Ovary (tissue), 9 donors: ENCODE measurements around the gene ECHDC1. TPM values are rescaled to one million over a fixed set of nuclear protein-coding genes. Genes with fewer than 3 reads are reported as not detected.
"Not testable (repeated sequence)": the region's sequence is repeated elsewhere in the genome, so short reads cannot be mapped to it uniquely, and the experiment has no call there.

Source experiments
- DNase-seq, 5 donors: peaks; one replicate each; pipeline ENCODE4 v3.0.0-alpha.2; 2019 to 2020
- H3K27ac ChIP-seq, 2 donors: fragments of 200-600 bp; one replicate each; pipeline versions ENCODE4 v1.5.1 to v1.8.0; 2019 to 2022
- H3K27me3 ChIP-seq: fragments of 200-600 bp; one replicate; pipeline ENCODE4 v1.8.0; 2022
- H3K36me3 ChIP-seq: fragments of 200-600 bp; sonication (generic); one replicate; pipeline ENCODE4 v1.5.1; 2019
- H3K4me1 ChIP-seq: one replicate; pipeline ENCODE4 v1.8.1; 2013; ENCODE audit warnings: mild to moderate bottlenecking, moderate library complexity; ENCODE audit not compliant: insufficient read depth
- H3K4me3 ChIP-seq: fragments of 200-600 bp; sonication (generic); one replicate; pipeline ENCODE4 v1.5.1; 2017
- H3K9me3 ChIP-seq, 2 donors: fragments of 200-600 bp in 1 of 2; sonication (generic) in 1 of 2; one replicate each; pipeline versions ENCODE4 v1.5.1 to v1.8.1; 2013 to 2019; ENCODE audit warnings: mild to moderate bottlenecking in 1 of 2, moderate library complexity in 1 of 2
- EP300 ChIP-seq: sonication (generic); formaldehyde crosslinking; IDR thresholded peaks from one replicate; pipeline ENCODE4 v1.6.1; 2017; ENCODE audit warnings: antibody characterized with exemption
- POLR2A ChIP-seq: fragments of 450-650 bp; IDR thresholded peaks from one replicate; pipeline ENCODE4 v1.6.1; 2017; ENCODE audit warnings: antibody characterized with exemption, mild to moderate bottlenecking, moderate library complexity
- WGBS, 3 donors: extraction: QIAGEN DNeasy Blood & Tissue Kit in 1 of 3; methylation state at CpG; one replicate each; pipeline versions ENCODE4 v1.1.5 to v1.1.7; 2013 to 2017; 5-methylcytosine and 5-hydroxymethylcytosine counted together
- intact Hi-C, 4 donors: fragments of 100-400 bp; cut with DNase I; formaldehyde crosslinking; loops; one replicate each; pipeline versions ENCODE4 v1.11.0 to v1.15.1; 2022 to 2023
- polyA plus RNA-seq, 2 donors: library from polyadenylated mRNA; stranded (reverse); fragments of 200-250 nt in 1 of 2; fragments of 350-450 nt in 1 of 2; fragmentation: Illumina TruSeq in 1 of 2; extraction: RNeasy Lipid Tissue Mini Kit (QIAGEN cat#74804) in 1 of 2; gene quantifications; one replicate each; pipeline ENCODE4 v1.2.3, GENCODE V29; 2013 to 2014
- total RNA-seq, 7 donors: library from RNA; depleted of rRNA in 2 of 7; stranded (reverse); fragments of >200 nt in 2 of 7; fragmentation: NEBNext Ultra II Directional in 3 of 7; extraction: Animal tissue kit (Norgen Biotek cat#: 25700) in 3 of 7; gene quantifications; one replicate each; pipeline versions ENCODE4 v1.1.0 to v1.2.4, GENCODE V29; 2016 to 2023
- TF ChIP-seq, protein P1 (sequence below), 3 donors: fragments of 450-650 bp in 2 of 3; fragments of 200-600 bp in 1 of 3; IDR thresholded peaks; one replicate each; pipeline versions ENCODE4 v1.5.1 to v1.8.0; 2016 to 2022; ENCODE audit warnings: antibody characterized with exemption in 3 of 3, mild to moderate bottlenecking in 1 of 3
- donor health status: DM: no; HTN: no; CAD: no; lungs with moderate emphysema.
- donor health status: DM: no; HTN: no; CAD: no.
- donor health status: Bipolar disorder and iron deficiency.
- donor health status: DM: yes; HTN: yes; CAD: no.
- donor health status: DM: no; HTN: no; CAD: no.
- donor health status: DM: yes; HTN: yes; CAD: no.

Gene ECHDC1
- total and polyA plus RNA-seq, 9 donors = 19.3 to 40.3 (median 22.4) TPM

DNA sequence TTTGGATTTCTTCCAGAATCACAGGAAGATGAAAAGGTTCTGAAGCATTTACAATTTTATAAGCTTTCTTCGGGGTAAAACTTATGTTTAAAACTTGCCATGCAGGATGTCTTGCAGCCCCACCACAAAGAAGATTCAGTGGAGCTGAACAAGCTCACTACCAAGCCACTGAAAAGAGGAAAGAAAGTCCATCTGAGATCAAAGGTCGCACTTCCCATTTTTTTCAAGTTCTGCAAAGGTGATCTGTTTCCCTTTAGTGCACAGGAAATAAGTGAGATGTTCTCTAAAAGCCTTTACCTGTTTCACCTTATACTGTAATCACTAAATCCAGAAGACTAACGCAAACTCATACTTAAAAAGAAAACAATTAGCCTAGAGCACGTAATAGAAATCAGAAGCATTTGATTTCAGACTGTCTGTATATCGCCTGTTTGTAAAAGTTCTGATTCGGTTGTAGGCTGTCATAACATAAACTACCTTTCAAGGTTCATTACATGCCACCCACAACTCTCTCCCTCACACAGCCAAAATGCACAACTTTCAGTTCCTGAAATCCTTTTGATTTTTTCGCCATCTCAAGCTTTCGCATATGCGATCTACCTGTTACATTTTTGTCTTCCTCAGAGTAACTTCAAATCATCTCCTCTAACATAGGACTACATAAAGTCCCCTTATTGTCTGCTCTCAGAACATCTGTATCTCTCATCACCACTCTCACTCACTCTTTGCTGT, 1.8 kb downstream of the ECHDC1 start:
- H3K4me1 ChIP-seq = peaks cover 10% of the 10 kb centered on the region
- TF ChIP-seq, protein P1, sequence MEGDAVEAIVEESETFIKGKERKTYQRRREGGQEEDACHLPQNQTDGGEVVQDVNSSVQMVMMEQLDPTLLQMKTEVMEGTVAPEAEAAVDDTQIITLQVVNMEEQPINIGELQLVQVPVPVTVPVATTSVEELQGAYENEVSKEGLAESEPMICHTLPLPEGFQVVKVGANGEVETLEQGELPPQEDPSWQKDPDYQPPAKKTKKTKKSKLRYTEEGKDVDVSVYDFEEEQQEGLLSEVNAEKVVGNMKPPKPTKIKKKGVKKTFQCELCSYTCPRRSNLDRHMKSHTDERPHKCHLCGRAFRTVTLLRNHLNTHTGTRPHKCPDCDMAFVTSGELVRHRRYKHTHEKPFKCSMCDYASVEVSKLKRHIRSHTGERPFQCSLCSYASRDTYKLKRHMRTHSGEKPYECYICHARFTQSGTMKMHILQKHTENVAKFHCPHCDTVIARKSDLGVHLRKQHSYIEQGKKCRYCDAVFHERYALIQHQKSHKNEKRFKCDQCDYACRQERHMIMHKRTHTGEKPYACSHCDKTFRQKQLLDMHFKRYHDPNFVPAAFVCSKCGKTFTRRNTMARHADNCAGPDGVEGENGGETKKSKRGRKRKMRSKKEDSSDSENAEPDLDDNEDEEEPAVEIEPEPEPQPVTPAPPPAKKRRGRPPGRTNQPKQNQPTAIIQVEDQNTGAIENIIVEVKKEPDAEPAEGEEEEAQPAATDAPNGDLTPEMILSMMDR (IDR thresholded peaks at IDR 0.05) = no peak
- TF ChIP-seq POLR2A (no peak), EP300 (no peak)
- DNase-seq = no peak
- no peaks in the 10 kb centered on the region for H3K27me3 ChIP-seq
- intact Hi-C loops = no loop called here
- no peak overlapping the region for H3K4me3 ChIP-seq
- no peaks in the 10 kb centered on the region for H3K9me3 ChIP-seq
- 82 to 85% (median 85%) methylated on average over 9 of the region's 9 CpGs for WGBS, 3 donors
- no peaks in the 10 kb centered on the region for H3K36me3 ChIP-seq
- H3K27ac ChIP-seq = no peak overlapping the region

DNA sequence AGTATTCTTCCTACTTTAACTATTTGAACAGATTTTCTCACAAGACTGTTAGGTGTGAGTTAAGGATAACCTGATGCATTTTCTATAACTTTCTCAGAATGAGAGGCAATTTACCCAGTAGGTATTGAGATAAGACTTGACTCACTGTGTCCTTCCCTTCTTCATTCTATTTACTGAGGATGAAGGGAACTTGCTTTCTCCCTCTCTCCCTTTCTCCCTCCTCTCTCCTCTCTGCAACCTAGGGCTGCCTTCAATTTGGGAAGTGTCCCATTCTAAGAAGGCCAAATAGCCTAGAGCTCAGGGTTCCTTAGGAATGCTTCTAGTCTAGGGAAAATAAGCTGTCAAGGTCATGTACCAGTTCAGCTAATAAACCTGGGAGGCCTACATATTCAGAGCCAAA, 3.2 kb downstream of the ECHDC1 start:
- DNase-seq = no peak
- Histone ChIP-seq H3K4me3 (no peak overlapping the region), H3K27me3 (no peaks in the 10 kb centered on the region), H3K36me3 (no peaks in the 10 kb centered on the region), H3K4me1 (peaks cover 10% of the 10 kb centered on the region), H3K27ac (no peak overlapping the region), H3K9me3 (no peaks in the 10 kb centered on the region)
- intact Hi-C loops = no loop called here
- TF ChIP-seq POLR2A (no peak), EP300 (no peak)
- TF ChIP-seq, protein P1 (IDR thresholded peaks at IDR 0.05) = no peak

DNA sequence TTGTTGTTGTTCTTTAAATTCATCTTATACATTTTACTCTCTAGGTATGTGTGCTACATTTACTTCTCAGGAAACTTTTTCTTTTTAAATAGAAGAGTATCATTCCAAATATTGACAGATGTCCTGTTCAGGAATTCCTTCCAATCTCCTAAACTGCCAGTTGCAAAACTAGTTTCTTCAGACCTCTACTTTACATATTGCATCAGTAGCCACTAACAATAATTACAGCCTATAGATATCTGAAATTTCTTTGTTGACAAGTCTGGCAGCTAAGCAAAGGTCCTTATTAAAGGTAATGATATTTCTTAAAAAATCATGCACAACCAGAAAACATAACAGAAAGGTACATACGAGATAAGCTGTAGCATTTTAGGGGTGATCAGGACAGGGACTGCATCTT, 4.5 kb downstream of the ECHDC1 start:
- intact Hi-C loops = no loop called here
- no peak for DNase-seq
- H3K27ac ChIP-seq = no peak overlapping the region
- H3K4me1 ChIP-seq = peaks cover 8% of the 10 kb centered on the region
- no peaks in the 10 kb centered on the region for H3K36me3 ChIP-seq
- H3K9me3 ChIP-seq = no peaks in the 10 kb centered on the region
- H3K4me3 ChIP-seq = no peak overlapping the region
- H3K27me3 ChIP-seq = no peaks in the 10 kb centered on the region
- 82 to 92% (median 83%) methylated on average over 1 of the region's 1 CpG for WGBS, 3 donors
- TF ChIP-seq, protein P1 (IDR thresholded peaks at IDR 0.05) = no peak
- TF ChIP-seq EP300 (no peak), POLR2A (no peak)

DNA sequence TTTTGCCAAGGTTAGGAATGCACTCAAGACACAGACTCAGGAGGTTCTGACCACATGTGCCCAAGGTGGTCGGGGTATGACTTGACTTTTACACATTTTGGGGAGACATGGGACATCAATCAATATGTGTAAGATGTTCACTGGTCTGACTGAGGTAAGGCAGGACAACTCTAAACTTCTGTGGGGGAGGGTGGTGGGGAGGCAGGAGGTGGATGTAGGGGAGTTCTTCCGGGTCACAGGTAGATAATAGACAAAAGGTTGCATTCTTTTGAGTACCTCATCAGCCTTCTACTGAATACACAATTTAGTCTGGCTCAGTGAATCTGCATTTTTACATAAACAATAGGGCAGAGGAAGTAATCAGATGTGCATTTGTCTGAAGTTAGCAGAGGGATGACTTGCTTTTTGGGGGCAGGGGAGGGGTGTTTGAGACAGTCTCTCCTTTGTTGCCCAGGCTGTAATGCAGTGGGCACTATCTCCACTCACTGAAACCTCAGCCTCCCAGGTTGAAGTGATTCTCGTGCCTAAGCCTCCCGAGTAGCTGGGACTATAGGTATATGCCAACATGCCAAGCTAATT, 10.9 kb downstream of the ECHDC1 start:
- 66 to 69% (median 68%) methylated on average over 4 of the region's 4 CpGs for WGBS, 3 donors
- Histone ChIP-seq H3K4me3 (no peak overlapping the region), H3K36me3 (no peaks in the 10 kb centered on the region), H3K9me3 (no peaks in the 10 kb centered on the region), H3K4me1 (no peaks in the 10 kb centered on the region), H3K27ac (no peak overlapping the region), H3K27me3 (no peaks in the 10 kb centered on the region)
- intact Hi-C loops = no loop called here
- no peak for DNase-seq
- TF ChIP-seq EP300 = no peak
- TF ChIP-seq, protein P1 (IDR thresholded peaks at IDR 0.05) = no peak
- no peak for TF ChIP-seq POLR2A

DNA sequence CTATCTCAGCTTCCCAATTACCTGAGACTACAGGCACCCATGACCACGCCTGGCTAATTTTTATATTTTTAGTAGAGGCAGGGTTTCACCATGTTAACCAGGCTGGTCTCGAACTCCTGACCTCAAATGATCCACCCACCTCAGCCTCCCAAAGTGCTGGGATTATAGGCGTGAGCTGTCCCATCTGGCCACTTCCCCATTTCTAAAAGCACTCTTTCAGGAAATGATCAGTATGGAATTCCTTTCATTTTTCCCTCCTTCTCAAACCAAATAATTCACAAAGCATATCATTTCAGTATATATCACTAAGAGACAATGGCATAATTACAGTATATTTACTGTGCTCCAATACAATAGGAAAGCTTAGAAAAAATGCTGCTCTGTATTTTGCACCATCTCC, 12.2 kb downstream of the ECHDC1 start:
- H3K9me3 ChIP-seq, H3K27ac ChIP-seq, intact Hi-C loops: not testable (repeated sequence)

More for the DNA sequence above, 12.2 kb downstream of the ECHDC1 start:
- DNase-seq, H3K27me3 ChIP-seq, H3K4me3 ChIP-seq, H3K4me1 ChIP-seq, H3K36me3 ChIP-seq: not testable (repeated sequence)
- 65 to 94% (median 92%) methylated on average over 3 of the region's 3 CpGs for WGBS, 3 donors
